H9 (cell line): ENCODE data around the gene SRRM2. TPM values are rescaled to one million over a fixed set of nuclear protein-coding genes. Genes with fewer than 3 reads are reported as not detected.
A peak's percentile ranks its signal among the peaks of the same experiment; 100 is the strongest.

Experiments used
- DNase-seq: peaks from one replicate; pipeline ENCODE4 v3.0.0-alpha.2; 2017
- H2AFZ ChIP-seq: one replicate; pipeline ENCODE4 v1.6.1; 2013; ENCODE audit warnings: mild to moderate bottlenecking, low read length, control low read depth, moderate library complexity
- H2AK5ac ChIP-seq: 2 replicates; pipeline ENCODE4 v1.6.1; 2013; ENCODE audit warnings: low read length, control low read depth, mixed read lengths; ENCODE audit not compliant: insufficient read length
- H2BK120ac ChIP-seq: one replicate; pipeline ENCODE4 v1.6.1; 2013; ENCODE audit warnings: low read depth, mild to moderate bottlenecking, low read length, control low read depth, inconsistent platforms; ENCODE audit not compliant: poor library complexity, severe bottlenecking
- H2BK12ac ChIP-seq: 2 replicates; pipeline ENCODE4 v1.6.1; 2013; ENCODE audit warnings: low read length, control low read depth, mixed read lengths, low read depth; ENCODE audit not compliant: insufficient read length
- H2BK15ac ChIP-seq: 2 replicates; pipeline ENCODE4 v1.6.1; 2013; ENCODE audit warnings: low read depth, low read length, control low read depth
- H2BK20ac ChIP-seq: one replicate; pipeline ENCODE4 v1.6.1; 2013; ENCODE audit warnings: low read depth, mild to moderate bottlenecking, low read length, control low read depth, inconsistent platforms; ENCODE audit not compliant: poor library complexity, severe bottlenecking
- H2BK5ac ChIP-seq: 2 replicates; pipeline ENCODE4 v1.6.1; 2013; ENCODE audit warnings: low read length, control low read depth, mixed read lengths; ENCODE audit not compliant: insufficient read length
- H3K14ac ChIP-seq: 2 replicates; pipeline ENCODE4 v1.6.1; 2013; ENCODE audit warnings: low read length, control low read depth; ENCODE audit not compliant: insufficient read depth
- H3K18ac ChIP-seq: 2 replicates; pipeline ENCODE4 v1.6.1; 2013; ENCODE audit warnings: low read depth, mild to moderate bottlenecking, mixed read lengths, low read length, control low read depth; ENCODE audit not compliant: insufficient read length
- H3K23ac ChIP-seq: 2 replicates; pipeline ENCODE4 v1.6.1; 2013; ENCODE audit warnings: low read length, control low read depth, mixed read lengths, low read depth; ENCODE audit not compliant: insufficient read length
- H3K23me2 ChIP-seq: 2 replicates; pipeline ENCODE4 v1.6.1; 2013; ENCODE audit warnings: low read depth, mild to moderate bottlenecking, mixed read lengths, low read length, control low read depth; ENCODE audit not compliant: insufficient read length, poor library complexity, severe bottlenecking
- H3K27ac ChIP-seq: 2 replicates; pipeline ENCODE4 v1.5.1; 2013; ENCODE audit warnings: low read length, control low read depth, mixed read lengths, low read depth; ENCODE audit not compliant: insufficient read length
- H3K27me3 ChIP-seq: 2 replicates; pipeline ENCODE4 v1.6.1; 2013; ENCODE audit warnings: low read length, control low read depth, inconsistent platforms; ENCODE audit not compliant: insufficient read depth
- H3K4ac ChIP-seq: 2 replicates; pipeline ENCODE4 v1.6.1; 2013; ENCODE audit warnings: low read depth, mild to moderate bottlenecking, control low read depth, inconsistent platforms, low read length, moderate library complexity
- H3K4me1 ChIP-seq: 2 replicates; pipeline ENCODE4 v1.6.1; 2013; ENCODE audit warnings: low read length, control low read depth, inconsistent platforms; ENCODE audit not compliant: insufficient read depth
- H3K4me2 ChIP-seq: 2 replicates; pipeline ENCODE4 v1.6.1; 2013; ENCODE audit warnings: low read length, control low read depth, mixed read lengths; ENCODE audit not compliant: insufficient read length, insufficient read depth
- H3K56ac ChIP-seq: 2 replicates; pipeline ENCODE4 v1.6.1; 2013; ENCODE audit warnings: low read depth, mild to moderate bottlenecking, mixed read lengths, low read length, control low read depth; ENCODE audit not compliant: insufficient read length
- H3K79me1 ChIP-seq: 2 replicates; pipeline ENCODE4 v1.6.1; 2013; ENCODE audit warnings: low read depth, mild to moderate bottlenecking, moderate library complexity, low read length, control low read depth, inconsistent platforms; ENCODE audit not compliant: insufficient read depth, poor library complexity, severe bottlenecking
- H3K79me2 ChIP-seq: 2 replicates; pipeline ENCODE4 v1.6.1; 2013; ENCODE audit warnings: low read length, control low read depth, inconsistent platforms; ENCODE audit not compliant: insufficient read depth
- H3K9ac ChIP-seq: 2 replicates; pipeline ENCODE4 v1.6.1; 2013; ENCODE audit warnings: low read length, control low read depth, mixed read lengths; ENCODE audit not compliant: insufficient read length; ENCODE audit errors: extremely low read depth
- H3K9me3 ChIP-seq: one replicate; pipeline ENCODE4 v1.6.1; 2013; ENCODE audit warnings: low read depth, low read length, inconsistent platforms; ENCODE audit not compliant: control insufficient read depth
- H3T11ph ChIP-seq: one replicate; pipeline ENCODE4 v1.6.1; 2013; ENCODE audit warnings: mild to moderate bottlenecking, low read length, control low read depth, inconsistent platforms
- H4K20me1 ChIP-seq: one replicate; pipeline ENCODE4 v1.6.1; 2013; ENCODE audit not compliant: control insufficient read depth, insufficient read length, insufficient read depth
- H4K5ac ChIP-seq: 2 replicates; pipeline ENCODE4 v1.6.1; 2013; ENCODE audit warnings: low read depth, mild to moderate bottlenecking, mixed read lengths, low read length, control low read depth; ENCODE audit not compliant: insufficient read length
- H4K8ac ChIP-seq: replicated peaks from 2 replicates; pipeline ENCODE4 v1.6.1; 2013; ENCODE audit warnings: low read length, control low read depth, mixed read lengths, low read depth; ENCODE audit not compliant: insufficient read length
- H4K91ac ChIP-seq: 2 replicates; pipeline ENCODE4 v1.6.1; 2013; ENCODE audit warnings: low read depth, mild to moderate bottlenecking, moderate library complexity, mixed read lengths, low read length, control low read depth; ENCODE audit not compliant: insufficient read length
- H3K27ac Mint-ChIP-seq, 3 experiments: 2 replicates in 2 of 3; 3 replicates in 1 of 3; pipeline ENCODE4 v1.8.0; 2020 to 2021; ENCODE audit warnings: mixed read lengths in 3 of 3, mild to moderate bottlenecking in 1 of 3, moderate library complexity in 1 of 3
- H3K27me3 Mint-ChIP-seq: 2 replicates; pipeline ENCODE4 v1.8.0; 2021; ENCODE audit warnings: low read depth, mild to moderate bottlenecking, moderate library complexity, mixed read lengths
- H3K36me3 Mint-ChIP-seq, 3 experiments: 2 replicates in 2 of 3; 3 replicates in 1 of 3; pipeline ENCODE4 v1.8.0; 2020 to 2021; ENCODE audit warnings: low read depth in 3 of 3, mixed read lengths in 3 of 3; ENCODE audit not compliant: insufficient read depth in 1 of 3
- H3K4me1 Mint-ChIP-seq, 2 experiments: 2 replicates each; pipeline ENCODE4 v1.8.0; 2020; ENCODE audit warnings: mixed read lengths in 2 of 2
- H3K4me3 Mint-ChIP-seq, 2 experiments: 2 replicates in 1 of 2; 3 replicates in 1 of 2; pipeline ENCODE4 v1.8.0; 2020 to 2021; ENCODE audit warnings: mild to moderate bottlenecking in 2 of 2, mixed read lengths in 2 of 2, moderate library complexity in 1 of 2
- H3K9me3 Mint-ChIP-seq, 2 experiments: 2 replicates in 1 of 2; 3 replicates in 1 of 2; pipeline ENCODE4 v1.8.0; 2020; ENCODE audit warnings: mild to moderate bottlenecking in 2 of 2, mixed read lengths in 2 of 2, moderate library complexity in 1 of 2
- CTCF ChIP-seq: fragments of 200-600 bp; sonication (generic); conservative IDR thresholded peaks from 3 replicates; pipeline ENCODE4 v1.8.0; 2021; ENCODE audit warnings: antibody characterized with exemption, mild to moderate bottlenecking
- WGBS: extraction: QIAGEN DNeasy Blood & Tissue Kit; methylation state at CpG from one replicate; pipeline ENCODE4 v1.1.7; 2013; ENCODE audit warnings: missing lambda C conversion rate, low lambda C conversion rate, mixed read lengths; ENCODE audit not compliant: insufficient read length; ENCODE audit errors: extremely low coverage; 5-methylcytosine and 5-hydroxymethylcytosine counted together
- total RNA-seq: library from RNA; stranded (reverse); gene quantifications from 2 replicates; pipeline ENCODE4 v1.2.1, GENCODE V29; 2021

SRRM2 gene
- total RNA-seq, 1 experiment from 2014 or later = 694 TPM

- no peaks in the 10 kb centered on the region for H3K23me2 ChIP-seq
- H2AK5ac ChIP-seq = no peak overlapping the region
- H3K23ac ChIP-seq = no peak overlapping the region
- H3K79me2 ChIP-seq = no peaks in the 10 kb centered on the region
- H3K9ac ChIP-seq = no peak overlapping the region
- H3K4me1 ChIP-seq = no peaks in the 10 kb centered on the region
- DNase-seq = no peak
- H3K4me3 Mint-ChIP-seq = no peak overlapping the region
- H3K14ac ChIP-seq = no peak overlapping the region
- no peaks in the 10 kb centered on the region for H3K27me3 ChIP-seq
- H4K20me1 ChIP-seq = no peaks in the 10 kb centered on the region
- no peak overlapping the region for H3K4me2 ChIP-seq
- no peak overlapping the region for H3K4ac ChIP-seq
- H2BK20ac ChIP-seq = no peak overlapping the region
- H3K9me3 ChIP-seq = no peaks in the 10 kb centered on the region
- peaks cover 0 to 16% (median 16%) of the 10 kb centered on the region in 3 experiments; a peak in 5 of 7 replicates for H3K36me3 Mint-ChIP-seq
- no peak overlapping the region for H4K8ac ChIP-seq
- no peaks in the 10 kb centered on the region for H3K27me3 Mint-ChIP-seq
- H4K5ac ChIP-seq = no peak overlapping the region
- no peaks in the 10 kb centered on the region for H3K9me3 Mint-ChIP-seq
- H2BK120ac ChIP-seq = no peak overlapping the region
- no peaks in the 10 kb centered on the region for H3K79me1 ChIP-seq
- no peak overlapping the region for H2BK12ac ChIP-seq
- H4K91ac ChIP-seq = no peak overlapping the region
- WGBS = no CpG with 5 or more reads among the region's 51 CpGs
- H2BK5ac ChIP-seq = no peak overlapping the region
- no peak for TF ChIP-seq CTCF
- no peak overlapping the region for H3K56ac ChIP-seq
- no peak overlapping the region for H2AFZ ChIP-seq
- H3K18ac ChIP-seq = no peak overlapping the region
- H3K27ac ChIP-seq = no peak overlapping the region
- no peak overlapping the region for H2BK15ac ChIP-seq
- no peaks in the 10 kb centered on the region for H3K4me1 Mint-ChIP-seq
- H3T11ph ChIP-seq = no peak overlapping the region
- H3K27ac Mint-ChIP-seq = peak overlapping the region in 1 of 3 experiments; percentile 61; a peak in 1 of 7 replicates
These were observed 44.8 kb upstream of the SRRM2 start for GRCh38 chr16:2707368-2708289.
